ENCODE results near the gene TBC1D1.
"Not testable (repeated sequence)": the region's sequence is repeated elsewhere in the genome, so short reads cannot be mapped to it uniquely, and the experiment has no call there.

Gene TBC1D1

DNA sequence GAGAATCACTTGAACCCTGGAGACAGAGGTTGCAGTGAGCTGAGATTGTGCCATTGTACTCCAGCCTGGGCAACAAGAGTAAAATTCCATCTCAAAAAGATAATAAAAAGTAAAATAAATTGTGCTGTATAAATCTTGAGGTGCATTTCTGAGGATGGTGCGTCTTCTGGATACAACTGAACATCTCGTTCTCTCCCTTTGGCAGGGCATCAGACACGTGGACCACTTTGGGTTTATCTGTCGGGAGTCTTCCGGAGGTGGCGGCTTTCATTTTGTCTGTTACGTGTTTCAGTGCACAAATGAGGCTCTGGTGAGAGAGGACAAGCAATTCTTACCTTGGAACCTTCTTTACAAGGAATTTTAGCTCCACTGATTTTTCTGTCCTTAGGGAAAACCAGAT is 129.5 kb downstream of the TBC1D1 start:
- no peak for DNase-seq

GRCh38 chr4:38020961-38021360 is 130.1 kb downstream of the TBC1D1 start:
- DNase-seq, result not testable (repeated sequence)

- no peak for DNase-seq
Observed at GRCh38 chr4:38021751-38022150, 130.9 kb downstream of the TBC1D1 start.

DNA sequence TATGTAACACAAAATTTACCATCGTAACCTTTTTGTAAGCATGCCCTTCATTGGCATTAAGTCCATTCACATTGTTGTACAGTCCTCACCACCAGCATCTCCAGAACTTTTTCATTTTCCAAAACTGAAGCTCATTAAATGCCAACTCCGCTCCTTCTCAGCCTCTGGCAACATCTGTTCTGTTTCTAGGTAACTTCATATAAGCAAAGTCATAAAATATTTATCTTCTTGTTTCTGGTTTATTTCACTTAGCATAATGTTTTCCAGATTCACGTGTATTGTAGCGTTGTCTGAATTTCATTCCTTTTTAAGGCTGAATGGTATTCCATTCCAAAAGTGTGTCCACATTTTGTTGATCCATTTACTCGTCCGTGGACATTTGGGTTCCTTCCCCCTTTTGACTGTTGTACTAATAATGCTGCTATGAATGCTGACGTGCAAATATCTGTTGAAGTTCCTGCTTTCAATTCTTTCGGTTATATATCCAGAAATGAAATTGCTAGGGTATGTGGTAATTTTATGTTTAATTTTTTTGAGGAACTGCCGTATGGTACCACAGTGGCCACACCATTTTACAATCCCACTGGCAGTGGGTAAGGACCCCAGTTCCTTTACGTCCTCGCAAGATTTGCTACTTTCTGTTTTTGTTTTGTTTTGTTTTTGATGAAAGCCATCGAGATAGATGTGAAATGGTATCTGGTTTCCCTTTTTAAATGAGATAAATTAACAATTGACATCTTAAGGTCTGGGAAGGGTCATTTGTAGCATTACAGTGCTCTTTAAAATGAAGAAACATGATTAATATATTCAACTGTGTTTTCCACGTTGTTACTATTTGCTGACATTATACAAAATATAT is 132.7 kb downstream of the TBC1D1 start:
- DNase-seq, result no peak

DNA sequence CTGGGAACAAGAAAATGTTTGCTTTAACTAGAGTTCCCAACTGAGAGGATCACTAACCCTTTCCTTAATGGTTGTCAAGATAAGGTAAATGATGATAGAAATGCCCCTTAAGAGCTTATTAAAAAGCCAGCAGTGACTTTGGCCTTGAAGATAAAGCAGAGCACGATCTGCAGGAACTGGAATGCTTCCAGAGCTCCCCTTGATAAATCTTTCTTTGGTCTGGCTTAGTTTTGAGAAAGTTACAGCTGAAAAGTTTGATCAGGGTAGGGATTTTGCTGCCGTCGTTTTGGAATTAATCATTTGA is 133.3 kb downstream of the TBC1D1 start:
- DNase-seq, result no peak

DNA sequence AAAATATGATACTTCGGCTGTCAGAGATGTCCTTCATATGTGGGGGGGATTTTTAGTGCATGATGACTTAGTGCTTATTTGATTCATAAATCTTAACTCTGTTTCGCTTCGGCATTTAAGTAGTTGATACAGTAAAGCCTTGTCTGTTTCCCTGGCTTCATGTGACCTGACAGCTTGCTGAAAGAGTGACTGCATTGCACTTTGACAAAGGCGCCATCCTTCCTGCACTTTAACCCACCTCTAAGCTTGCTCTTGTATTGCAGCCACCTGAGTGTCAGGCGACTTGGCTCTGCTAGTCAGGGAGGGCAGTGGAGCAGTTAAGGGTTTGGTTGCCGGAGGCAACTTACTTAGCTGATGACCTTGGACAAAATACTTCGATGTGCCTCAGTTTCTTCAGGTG is 134.8 kb downstream of the TBC1D1 start:
- DNase-seq, result no peak

DNA sequence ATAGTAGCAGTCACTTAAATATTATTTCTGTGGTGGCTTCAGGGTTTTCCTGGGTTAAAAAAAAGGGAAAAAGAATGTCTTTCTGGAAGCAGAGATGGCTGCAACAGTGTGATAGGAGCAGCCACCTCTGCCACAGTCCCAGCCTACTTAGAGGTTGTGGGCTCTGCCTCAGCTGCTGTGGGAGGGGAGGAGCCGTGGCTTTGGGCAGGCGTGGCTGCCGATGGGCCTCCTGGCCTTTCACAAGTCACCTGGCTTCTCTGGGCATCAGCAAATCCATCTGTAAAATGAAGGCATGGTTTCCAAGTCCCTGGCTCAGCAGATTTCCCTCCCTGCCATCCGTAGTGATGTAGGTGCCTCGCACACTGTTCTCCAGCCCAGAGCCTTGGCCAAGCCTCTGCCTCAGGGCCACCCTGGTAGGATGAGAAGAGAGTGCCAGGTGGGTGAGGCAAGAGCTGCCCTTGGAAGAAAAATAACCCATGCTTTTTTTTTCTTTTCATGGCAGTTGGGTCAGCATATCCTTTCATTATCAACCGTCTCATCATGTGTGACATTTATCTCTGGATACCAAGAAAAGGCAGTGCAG is 135.4 kb downstream of the TBC1D1 start:
- DNase-seq, result no peak

DNA sequence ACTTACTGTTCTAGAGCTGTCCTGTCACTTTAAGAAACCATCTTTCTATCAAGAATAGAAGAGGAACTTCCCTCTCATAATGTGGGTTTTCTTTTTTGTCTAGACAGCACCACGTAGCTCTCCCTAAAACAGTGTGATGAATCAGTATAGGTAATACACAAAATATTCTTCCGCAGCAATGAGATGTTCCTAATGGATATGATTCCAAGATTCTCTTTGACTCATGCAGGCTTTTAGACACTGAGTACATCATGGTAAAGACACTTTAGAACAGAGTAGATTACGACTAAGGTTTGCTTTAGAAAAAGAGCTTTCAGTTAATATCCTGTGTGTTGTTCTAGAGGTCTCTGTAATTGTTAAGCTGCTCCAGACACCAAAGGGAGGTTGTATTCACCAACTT is 139.1 kb downstream of the TBC1D1 start:
- no peak for DNase-seq

DNA sequence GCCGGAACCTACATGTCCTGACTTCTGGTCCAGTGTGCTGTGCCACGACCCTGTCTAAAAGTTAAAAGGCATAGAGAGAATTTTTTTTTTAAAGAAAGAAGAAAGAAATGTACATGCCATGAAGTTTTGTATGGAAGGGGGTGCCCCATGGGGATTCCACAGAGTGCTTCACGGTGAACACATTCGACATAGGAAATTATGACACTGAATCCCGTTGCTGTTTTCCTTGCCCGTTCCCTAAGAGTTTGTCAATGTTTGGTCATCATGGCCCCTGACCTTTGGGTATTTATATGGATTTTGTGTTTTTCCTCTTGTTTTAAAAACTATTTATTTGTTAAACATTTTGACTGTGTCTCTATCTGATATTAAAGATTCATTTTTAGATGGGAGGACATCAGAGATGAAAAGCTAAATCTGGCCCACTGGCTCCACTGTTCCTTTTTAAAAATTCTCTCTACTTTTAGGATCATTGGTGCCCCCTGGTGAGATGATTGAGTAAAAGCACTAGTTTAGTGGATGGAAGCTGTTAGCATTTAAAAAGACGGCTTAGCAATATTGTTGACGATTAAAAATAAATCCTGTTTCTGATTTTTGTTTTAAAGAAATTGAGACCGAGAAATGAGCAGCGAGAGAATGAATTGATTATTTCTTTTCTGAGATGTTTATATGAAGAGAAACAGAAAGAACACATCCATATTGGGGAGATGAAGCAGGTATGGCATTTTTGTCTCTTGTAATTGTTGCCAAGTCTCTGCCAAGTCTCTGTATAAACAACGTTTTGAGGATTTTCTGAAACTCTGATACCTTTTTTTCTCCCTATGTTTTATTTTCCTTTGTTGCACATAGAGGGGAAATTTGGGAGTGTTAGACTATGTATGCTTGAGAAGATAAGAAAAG is 144.3 kb downstream of the TBC1D1 start:
- DNase-seq, result peak; percentile 56

DNA sequence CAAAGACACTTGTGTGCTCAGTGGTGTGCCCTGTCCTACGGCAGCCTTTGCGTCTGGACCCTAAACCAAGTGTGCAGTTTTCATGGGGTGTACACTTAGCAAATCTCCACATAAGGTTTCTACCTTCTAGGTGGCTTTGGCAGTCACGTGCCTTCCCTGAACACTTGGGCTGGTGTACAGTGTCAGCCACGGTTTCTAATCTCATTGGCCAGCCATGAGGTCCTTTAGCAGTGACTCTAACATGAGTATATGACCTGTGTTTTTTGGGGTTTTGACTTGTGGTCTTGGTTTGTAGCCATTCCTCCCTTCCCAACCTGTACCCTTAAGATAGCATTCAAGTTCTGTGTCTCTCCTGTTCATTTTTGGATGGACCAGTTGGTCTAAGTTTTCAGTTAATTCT is 145.7 kb downstream of the TBC1D1 start:
- DNase-seq, result no peak

DNA sequence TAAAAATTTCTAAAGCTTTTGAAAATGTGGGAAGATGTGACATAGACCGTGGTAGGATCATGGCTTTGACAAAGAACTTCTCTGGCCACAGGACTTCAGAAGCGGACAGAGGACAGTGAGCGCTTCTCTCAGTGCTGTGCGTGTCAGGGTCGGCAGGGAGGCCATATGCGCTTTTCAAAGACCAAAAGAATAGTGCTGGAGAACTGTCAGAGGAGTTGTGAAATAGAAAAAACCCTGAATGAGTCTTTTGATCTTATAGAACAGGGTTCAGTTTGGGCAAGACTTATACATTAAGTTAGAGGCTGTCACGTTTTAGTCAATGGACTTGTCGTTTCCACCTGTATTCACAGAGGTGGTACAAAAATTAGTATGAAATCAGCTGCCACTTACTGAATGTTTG is 146.7 kb downstream of the TBC1D1 start:
- no peak for DNase-seq

DNA sequence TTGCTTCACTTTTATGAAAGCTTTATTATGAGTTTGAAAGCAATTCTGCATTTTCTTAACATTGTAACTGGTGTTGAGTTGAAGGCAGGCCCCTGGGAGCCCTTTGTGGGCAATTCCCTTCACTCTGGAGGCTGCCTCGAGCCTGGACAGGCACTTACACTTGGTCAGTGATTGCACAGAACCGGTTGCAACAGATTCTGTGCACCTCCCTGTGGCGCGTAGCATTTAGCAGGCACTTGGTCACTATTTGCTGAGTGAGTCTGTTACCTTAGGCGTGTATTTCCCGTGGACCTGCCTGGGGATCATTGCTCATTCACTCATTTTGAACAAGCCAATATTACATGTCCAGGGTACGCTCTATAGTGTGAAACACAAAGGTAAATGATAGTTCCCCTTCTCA is 149.7 kb downstream of the TBC1D1 start:
- DNase-seq, result no peak

GRCh38 chr4:38044060-38044459 is 153.2 kb downstream of the TBC1D1 start:
- DNase-seq, result no peak

- no peak for DNase-seq
Observed at GRCh38 chr4:38045289-38045988, 154.6 kb downstream of the TBC1D1 start.

- DNase-seq, result no peak
Observed at GRCh38 chr4:38046727-38047489, 156.0 kb downstream of the TBC1D1 start.

DNA sequence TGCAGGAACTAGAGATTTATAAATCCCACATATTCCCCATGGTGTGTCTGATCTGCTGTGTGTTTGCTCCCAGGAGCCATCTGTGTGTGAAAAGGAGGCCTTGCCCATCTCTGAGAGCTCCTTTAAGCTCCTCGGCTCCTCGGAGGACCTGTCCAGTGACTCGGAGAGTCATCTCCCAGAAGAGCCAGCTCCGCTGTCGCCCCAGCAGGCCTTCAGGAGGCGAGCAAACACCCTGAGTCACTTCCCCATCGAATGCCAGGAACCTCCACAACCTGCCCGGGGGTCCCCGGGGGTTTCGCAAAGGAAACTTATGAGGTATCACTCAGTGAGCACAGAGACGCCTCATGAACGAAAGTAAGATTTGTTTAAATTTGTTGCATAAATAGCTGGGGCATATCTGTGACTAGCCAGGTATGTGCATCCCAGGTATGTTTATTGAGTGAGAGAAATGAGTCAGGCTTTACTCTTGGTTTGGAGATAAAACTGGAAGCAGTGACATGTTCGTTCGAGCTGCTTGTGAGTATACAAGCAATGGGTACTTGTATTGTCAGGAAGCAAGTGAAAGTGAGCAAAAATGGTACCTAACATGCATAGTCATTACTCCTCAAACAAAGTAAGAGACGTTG is 158.8 kb downstream of the TBC1D1 start:
- no peak for DNase-seq

DNA sequence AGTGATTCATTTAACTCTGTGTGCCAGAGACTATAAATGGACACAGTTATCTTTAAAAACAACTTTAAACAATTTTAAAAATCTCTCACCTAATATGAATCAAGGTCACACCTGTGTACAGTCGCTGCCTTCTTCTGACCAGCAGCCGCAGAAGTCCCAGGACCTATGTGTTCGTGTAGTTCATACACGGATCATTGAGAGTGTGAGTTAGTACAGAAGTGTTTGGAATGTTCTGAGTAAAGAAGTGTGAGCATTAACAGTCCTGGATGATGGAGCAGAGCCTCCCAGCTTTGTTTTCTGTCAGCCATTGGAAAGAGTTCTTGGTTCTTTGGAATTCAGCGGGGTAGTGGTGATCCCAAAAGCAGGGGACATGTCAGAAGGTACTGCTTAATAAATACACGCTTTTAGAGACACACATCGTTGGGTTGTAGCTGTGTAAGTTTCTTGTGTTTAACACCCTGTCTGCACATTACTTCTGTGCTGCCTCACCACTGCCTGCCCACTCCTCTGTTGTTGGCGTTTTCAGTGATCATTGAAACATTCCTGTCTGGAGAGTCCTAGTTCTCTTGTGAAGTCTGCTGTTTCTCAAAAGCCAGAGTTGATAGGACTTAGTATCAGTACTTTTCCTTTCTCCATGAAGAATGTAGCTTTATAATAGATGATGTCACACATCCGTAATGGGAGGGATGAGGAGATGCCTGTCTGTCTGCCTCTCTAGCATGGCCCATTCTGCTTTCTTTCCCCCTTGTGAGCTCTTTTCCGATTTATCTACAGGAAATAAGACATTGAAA is 159.9 kb downstream of the TBC1D1 start:
- no peak for DNase-seq

GRCh38 chr4:38055566-38055965 is 164.7 kb downstream of the TBC1D1 start:
- DNase-seq, result no peak

DNA sequence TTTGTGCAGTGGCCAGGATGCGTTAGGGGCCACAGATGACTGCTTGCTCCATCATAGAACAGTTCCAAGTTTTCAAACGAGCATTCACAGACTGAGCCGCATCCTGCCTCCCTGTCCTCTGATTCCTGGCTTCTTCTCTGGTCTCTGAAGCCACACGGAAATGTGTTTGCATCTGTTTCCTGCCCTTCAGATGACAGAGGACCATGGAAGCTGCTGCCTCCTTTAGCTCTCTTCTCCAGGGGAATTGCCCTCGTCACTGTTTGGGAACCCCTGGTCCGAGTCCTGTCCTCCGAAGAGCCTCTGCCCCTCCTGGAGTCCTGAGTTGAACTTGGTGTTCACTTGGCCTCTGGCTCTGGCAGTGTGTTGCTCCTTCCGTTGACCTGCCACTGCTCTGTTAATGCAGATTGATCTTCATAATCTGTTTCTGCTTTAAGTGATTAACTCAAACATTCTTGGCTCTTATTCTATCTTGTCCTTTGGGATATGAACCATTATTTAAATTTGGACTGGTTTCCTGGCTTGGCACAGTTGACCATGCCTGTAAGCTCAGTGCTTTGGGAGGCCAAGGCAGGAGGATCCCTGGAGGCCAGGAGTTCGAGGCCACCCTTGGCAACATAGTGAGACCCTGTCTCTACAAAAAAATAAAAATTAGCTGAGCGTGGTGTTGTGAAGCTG is 165.3 kb downstream of the TBC1D1 start:
- no peak for DNase-seq

GRCh38 chr4:38058151-38058550 is 167.3 kb downstream of the TBC1D1 start:
- no peak for DNase-seq

All from NCI-H1694 treated with DMSO at 0.1 percent for 48 hours (cell line).